Activated T-cell treated with anti-CD3 and anti-CD28 coated beads, Interleukin-2, amount 50 U/mL, for 4 hours (primary cell): ENCODE measurements around the gene TUBB. TPM values are rescaled to one million over a fixed set of nuclear protein-coding genes. Genes with fewer than 3 reads are reported as not detected.

Experiments
- ATAC-seq, 2 donors: fragments of 200-7000 bp; cut with Tn5 transposase; one replicate each; pipeline ENCODE4 v1.10.0; 2021
- DNase-seq: peaks from one replicate; pipeline ENCODE4 v3.0.0-alpha.2; 2020
- H3K27me3 Mint-ChIP-seq: one replicate; pipeline ENCODE4 v1.8.0; 2021; ENCODE audit warnings: low read depth, mixed read lengths
- H3K36me3 Mint-ChIP-seq: one replicate; pipeline ENCODE4 v1.8.0; 2022; ENCODE audit warnings: mixed read lengths; ENCODE audit not compliant: insufficient read depth
- H3K4me1 Mint-ChIP-seq: one replicate; pipeline ENCODE4 v1.8.0; 2021; ENCODE audit warnings: low read depth, mixed read lengths
- H3K4me3 Mint-ChIP-seq: one replicate; pipeline ENCODE4 v1.8.0; 2021; ENCODE audit warnings: mild to moderate bottlenecking, moderate library complexity, mixed read lengths
- H3K9me3 Mint-ChIP-seq: one replicate; pipeline ENCODE4 v1.8.0; 2021; ENCODE audit warnings: mixed read lengths
- total RNA-seq, 3 donors: library from RNA; stranded (reverse); gene quantifications; one replicate each; pipeline ENCODE4 v1.2.1, GENCODE V29; 2021

The TUBB gene
- total RNA-seq, 3 donors from 2014 or later: 1,153 to 1,485 (median 1,301) TPM

- Mint-ChIP-seq H3K27me3 (no peaks in the 10 kb centered on the region), H3K9me3 (no peaks in the 10 kb centered on the region), H3K4me3 (peak overlapping the region; percentile 100), H3K4me1 (peaks cover 37% of the 10 kb centered on the region), H3K36me3 (peaks cover 33% of the 10 kb centered on the region)
- ATAC-seq: no peak
- peak; percentile 43 for DNase-seq
These were observed 35.6 kb upstream of the TUBB start for GRCh38 chr6:30684386-30685156.

DNA sequence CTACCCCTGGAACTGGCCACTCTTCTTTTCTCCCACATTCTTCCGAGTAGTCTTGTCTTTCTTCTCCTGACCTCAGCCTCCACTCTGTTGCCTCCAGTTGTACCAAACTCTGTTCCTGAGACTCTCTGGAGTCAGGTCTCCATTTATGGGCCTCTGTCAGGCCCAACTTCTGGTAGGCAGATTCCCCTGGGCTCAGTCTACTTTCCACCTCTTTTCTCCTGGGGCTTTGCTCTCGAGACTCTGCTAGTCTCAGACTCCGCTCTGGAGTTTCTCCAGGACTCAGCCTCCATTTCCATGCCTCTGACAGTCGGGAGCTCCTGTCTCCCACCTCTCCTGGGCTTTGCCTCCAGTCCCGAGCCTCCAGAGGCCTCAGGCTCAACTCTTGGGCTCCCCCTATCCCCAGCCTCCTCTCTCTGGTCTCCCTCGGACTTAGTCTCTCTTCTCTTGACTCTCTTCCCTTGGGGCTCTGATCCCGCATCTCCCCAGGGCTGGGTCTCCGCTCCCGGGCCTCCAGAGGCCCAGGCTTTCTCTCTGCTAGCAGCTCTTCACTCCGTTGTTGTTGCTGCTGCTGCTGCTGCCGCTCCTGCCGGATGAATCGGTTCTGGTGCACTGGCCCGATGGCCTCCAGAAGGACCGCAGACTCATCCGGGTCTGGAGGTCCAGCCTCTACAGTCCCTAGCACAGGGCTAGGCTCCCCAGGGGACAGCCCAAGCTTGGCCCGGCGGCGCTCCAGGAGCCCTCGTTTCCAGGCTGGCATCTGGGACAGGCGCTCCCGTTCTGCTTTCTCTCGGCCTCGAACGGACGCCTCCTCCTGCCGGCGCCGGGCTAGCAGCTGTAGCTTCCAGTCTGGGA is 34.8 kb upstream of the TUBB start:
- no peaks in the 10 kb centered on the region for H3K27me3 Mint-ChIP-seq
- peaks cover 28% of the 10 kb centered on the region for H3K36me3 Mint-ChIP-seq
- H3K4me1 Mint-ChIP-seq: peaks cover 37% of the 10 kb centered on the region
- DNase-seq (no peak), ATAC-seq (no peak)
- H3K4me3 Mint-ChIP-seq: peak overlapping the region; percentile 100
- no peaks in the 10 kb centered on the region for H3K9me3 Mint-ChIP-seq

GRCh38 chr6:30686009-30686907 is 33.9 kb upstream of the TUBB start, which contains the start of gene PPP1R18:
Gene PPP1R18 (minus strand): TSS chr6:30686645. CDS start chr6:30686018, 627 bp downstream.
- H3K9me3 Mint-ChIP-seq: no peaks in the 10 kb centered on the region
- H3K36me3 Mint-ChIP-seq: peaks cover 25% of the 10 kb centered on the region
- peak; percentile 47 to 57 for ATAC-seq
- peak; percentile 80 for DNase-seq
- peak within 1 kb of the TSS; percentile 100 for H3K4me3 Mint-ChIP-seq
- H3K4me1 Mint-ChIP-seq: peaks cover 38% of the 10 kb centered on the region
- H3K27me3 Mint-ChIP-seq: no peaks in the 10 kb centered on the region

- no peaks in the 10 kb centered on the region for H3K9me3 Mint-ChIP-seq
- ATAC-seq (peak; percentile 25 to 29), DNase-seq (peak; percentile 69)
- H3K4me3 Mint-ChIP-seq: peak overlapping the region; percentile 100
- peaks cover 42% of the 10 kb centered on the region for H3K4me1 Mint-ChIP-seq
- H3K27me3 Mint-ChIP-seq: no peaks in the 10 kb centered on the region
- peaks cover 22% of the 10 kb centered on the region for H3K36me3 Mint-ChIP-seq
These were observed 33.1 kb upstream of the TUBB start for GRCh38 chr6:30686908-30687658.

GRCh38 chr6:30687659-30688431 is 32.3 kb upstream of the TUBB start:
- Mint-ChIP-seq H3K36me3 (peaks cover 18% of the 10 kb centered on the region), H3K9me3 (no peaks in the 10 kb centered on the region), H3K4me1 (peaks cover 44% of the 10 kb centered on the region), H3K27me3 (no peaks in the 10 kb centered on the region), H3K4me3 (peak overlapping the region; percentile 100)
- no peak for ATAC-seq
- no peak for DNase-seq

GRCh38 chr6:30688569-30688968 is 31.6 kb upstream of the TUBB start:
- Mint-ChIP-seq H3K36me3 (peaks cover 14% of the 10 kb centered on the region), H3K9me3 (no peaks in the 10 kb centered on the region), H3K4me1 (peaks cover 44% of the 10 kb centered on the region), H3K27me3 (no peaks in the 10 kb centered on the region), H3K4me3 (peak overlapping the region; percentile 100)
- no peak for ATAC-seq
- no peak for DNase-seq

GRCh38 chr6:30689022-30689865 is 30.9 kb upstream of the TUBB start:
- no peaks in the 10 kb centered on the region for H3K27me3 Mint-ChIP-seq
- peak overlapping the region; percentile 100 for H3K4me3 Mint-ChIP-seq
- H3K4me1 Mint-ChIP-seq: peaks cover 44% of the 10 kb centered on the region
- no peaks in the 10 kb centered on the region for H3K9me3 Mint-ChIP-seq
- H3K36me3 Mint-ChIP-seq: peaks cover 9% of the 10 kb centered on the region
- ATAC-seq: no peak
- no peak for DNase-seq

DNA sequence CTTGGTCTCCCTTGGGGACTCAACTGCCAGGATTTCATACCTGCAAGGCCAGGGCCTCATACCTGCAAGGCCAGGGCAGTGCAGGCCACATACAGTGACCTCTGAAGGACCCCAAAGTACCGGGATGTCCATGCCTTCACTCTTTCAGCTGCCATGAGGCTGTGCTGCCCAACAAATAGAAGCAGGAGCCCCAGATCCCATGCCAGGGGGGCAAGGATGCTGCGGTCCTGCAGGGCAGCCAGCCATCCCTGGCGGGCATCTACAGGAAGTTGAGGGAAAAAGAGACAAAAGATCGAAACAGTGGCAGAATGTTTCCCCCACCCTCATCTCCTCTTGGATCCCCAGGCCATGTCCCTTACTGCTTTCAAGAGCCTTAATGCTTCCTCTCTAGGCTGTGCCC is 30.2 kb upstream of the TUBB start:
- H3K4me1 Mint-ChIP-seq: peaks cover 44% of the 10 kb centered on the region
- no peaks in the 10 kb centered on the region for H3K27me3 Mint-ChIP-seq
- DNase-seq (no peak), ATAC-seq (no peak)
- no peaks in the 10 kb centered on the region for H3K9me3 Mint-ChIP-seq
- peak overlapping the region; percentile 82 for H3K4me3 Mint-ChIP-seq
- peaks cover 6% of the 10 kb centered on the region for H3K36me3 Mint-ChIP-seq

- peak; percentile 69 for DNase-seq
- Mint-ChIP-seq H3K4me1 (peaks cover 44% of the 10 kb centered on the region), H3K36me3 (peaks cover under 1% of the 10 kb centered on the region), H3K4me3 (peak within 1 kb of the TSS; percentile 82), H3K27me3 (no peaks in the 10 kb centered on the region), H3K9me3 (no peaks in the 10 kb centered on the region)
- ATAC-seq: peak; percentile 49 to 57
These were observed 29.5 kb upstream of the TUBB start, which contains the start of gene NRM for GRCh38 chr6:30690403-30691207. Gene NRM (minus strand): TSS chr6:30690984. CDS start chr6:30690974, 10 bp downstream.

DNA sequence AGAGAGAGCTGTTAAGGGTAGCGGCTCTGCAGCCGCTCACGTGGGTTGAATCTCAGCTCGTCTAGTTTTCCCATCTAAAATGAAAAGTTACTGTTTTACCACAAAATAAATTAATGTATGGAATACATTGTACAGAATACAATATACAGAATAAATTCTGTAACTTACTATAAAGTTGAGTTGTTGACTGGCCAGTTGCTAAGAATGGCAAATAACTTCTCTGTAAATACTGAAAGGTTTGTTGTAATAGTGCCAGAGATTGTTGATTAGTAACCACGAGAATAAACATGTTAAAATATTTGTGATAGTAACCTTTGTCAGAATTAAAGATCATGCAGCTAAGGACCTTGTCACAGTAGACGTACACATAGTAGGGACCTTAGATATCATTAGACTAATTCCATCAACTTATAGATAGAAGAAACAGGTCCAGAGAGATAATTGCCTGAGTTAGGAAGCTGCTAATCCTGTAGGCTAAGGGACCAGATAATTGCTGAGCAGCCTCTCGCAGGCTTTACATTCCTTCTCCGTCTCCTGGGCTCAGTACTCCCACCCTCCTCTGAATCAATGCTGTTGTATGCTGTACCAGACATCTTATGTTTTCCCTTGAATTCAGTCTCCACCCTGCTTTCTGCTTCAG is 28.8 kb upstream of the TUBB start:
- H3K4me1 Mint-ChIP-seq: peaks cover 44% of the 10 kb centered on the region
- H3K27me3 Mint-ChIP-seq: no peaks in the 10 kb centered on the region
- DNase-seq (no peak), ATAC-seq (no peak)
- H3K9me3 Mint-ChIP-seq: no peaks in the 10 kb centered on the region
- H3K36me3 Mint-ChIP-seq: no peaks in the 10 kb centered on the region
- peak overlapping the region; percentile 82 for H3K4me3 Mint-ChIP-seq

GRCh38 chr6:30696432-30696831 is 23.7 kb upstream of the TUBB start:
- Mint-ChIP-seq H3K9me3 (no peaks in the 10 kb centered on the region), H3K27me3 (no peaks in the 10 kb centered on the region), H3K36me3 (peaks cover 6% of the 10 kb centered on the region), H3K4me1 (peaks cover 6% of the 10 kb centered on the region), H3K4me3 (no peak overlapping the region)
- ATAC-seq (no peak), DNase-seq (no peak)
